Measurements from ENCODE around the gene AIF1L.
"Not testable (repeated sequence)": the region's sequence is repeated elsewhere in the genome, so short reads cannot be mapped to it uniquely, and the experiment has no call there.

AIF1L gene

GRCh38 chr9:131120620-131121228, 24.4 kb downstream of the AIF1L start:
- DNase-seq (ENCODE audit: low read depth in 2 of 2): no peak

DNA sequence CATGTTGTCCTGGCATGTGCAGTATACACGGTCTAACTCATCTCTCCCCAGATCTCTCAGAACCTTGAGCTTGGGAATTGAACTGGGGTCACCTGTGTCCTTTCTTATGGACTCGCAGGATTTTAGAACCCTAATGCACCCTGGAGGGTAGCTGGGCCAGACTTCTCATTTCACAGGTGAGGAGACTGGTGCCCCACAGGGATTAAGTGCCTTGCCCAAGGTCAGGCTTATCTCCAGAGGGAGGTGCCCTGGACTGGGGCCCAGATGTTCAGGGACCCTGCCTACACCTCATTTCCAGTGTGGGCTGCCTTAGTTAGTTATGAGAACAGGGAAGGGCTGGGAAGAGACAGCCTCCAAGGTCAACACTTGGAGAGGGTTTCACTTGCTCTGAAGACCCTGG, 25.0 kb downstream of the AIF1L start:
- DNase-seq (ENCODE audit: low read depth in 2 of 2): no peak

GRCh38 chr9:131122158-131122557, 25.8 kb downstream of the AIF1L start:
- no peak for DNase-seq (ENCODE audit: low read depth in 2 of 2)

DNA sequence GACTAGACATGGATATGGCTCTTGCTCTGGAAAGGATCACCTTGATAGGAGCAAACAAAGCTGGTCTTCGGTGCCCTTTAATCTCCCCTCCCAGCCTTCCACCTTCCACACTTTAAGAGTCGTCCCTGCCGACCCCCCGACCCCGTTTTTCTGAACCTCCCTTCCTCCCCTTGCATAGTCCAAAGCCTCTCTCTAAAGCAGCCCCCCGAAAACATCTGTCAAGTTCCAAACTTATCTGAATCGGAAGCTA, 28.6 kb downstream of the AIF1L start:
- no peak for DNase-seq (ENCODE audit: low read depth in 2 of 2)

DNA sequence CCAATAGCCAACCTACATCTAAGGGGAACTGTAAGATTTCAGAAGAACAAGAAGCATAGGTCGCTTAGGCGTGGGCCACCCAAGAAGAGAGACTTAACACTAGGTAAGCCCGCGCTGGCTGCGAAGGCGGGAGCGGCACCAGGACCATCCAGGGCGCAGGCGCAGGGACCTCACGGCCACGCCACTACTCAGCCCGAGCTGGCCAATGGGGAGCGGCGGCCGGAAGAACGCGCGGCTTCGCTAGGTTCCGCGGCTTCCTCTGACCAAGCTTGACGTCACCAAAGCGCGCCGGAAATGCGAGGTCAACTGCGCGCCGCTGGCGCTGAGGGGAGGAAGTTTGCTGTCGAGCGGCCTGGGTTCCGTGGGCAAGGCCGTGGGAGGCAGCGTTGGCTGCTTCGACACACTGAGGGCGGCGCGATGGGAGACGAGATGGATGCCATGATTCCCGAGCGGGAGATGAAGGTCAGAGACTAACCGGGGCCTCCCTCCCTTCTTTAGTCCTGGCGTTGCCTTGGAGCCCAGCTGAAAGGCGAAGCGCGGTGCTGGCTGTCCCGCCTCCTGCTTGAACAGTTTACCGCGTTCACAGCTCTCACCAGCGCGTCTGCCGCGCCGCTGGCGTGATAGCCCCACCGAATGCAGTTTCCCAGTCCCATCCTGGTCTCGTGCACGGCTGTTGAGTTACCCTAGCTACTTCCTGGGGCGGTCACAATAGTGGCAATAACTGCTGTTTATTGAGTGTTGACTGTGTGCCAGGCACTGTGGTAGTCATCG, 29.1 kb downstream of the AIF1L start, which contains the start of gene NUP214:
Gene NUP214, plus strand, starts transcription at position 299 of the 771 bp plus-strand sequence. Its CDS starts 119 bp downstream, at position 418.
- DNase-seq (ENCODE audit: low read depth in 2 of 2): peak; percentile 100

- no peak for DNase-seq (ENCODE audit: low read depth in 2 of 2)
These were observed 29.7 kb downstream of the AIF1L start for GRCh38 chr9:131126059-131126426.

GRCh38 chr9:131129183-131129582, 32.9 kb downstream of the AIF1L start:
- DNase-seq (ENCODE audit: low read depth in 2 of 2): no peak

GRCh38 chr9:131138676-131139075, 42.3 kb downstream of the AIF1L start:
- DNase-seq (ENCODE audit: low read depth in 2 of 2): no peak

DNA sequence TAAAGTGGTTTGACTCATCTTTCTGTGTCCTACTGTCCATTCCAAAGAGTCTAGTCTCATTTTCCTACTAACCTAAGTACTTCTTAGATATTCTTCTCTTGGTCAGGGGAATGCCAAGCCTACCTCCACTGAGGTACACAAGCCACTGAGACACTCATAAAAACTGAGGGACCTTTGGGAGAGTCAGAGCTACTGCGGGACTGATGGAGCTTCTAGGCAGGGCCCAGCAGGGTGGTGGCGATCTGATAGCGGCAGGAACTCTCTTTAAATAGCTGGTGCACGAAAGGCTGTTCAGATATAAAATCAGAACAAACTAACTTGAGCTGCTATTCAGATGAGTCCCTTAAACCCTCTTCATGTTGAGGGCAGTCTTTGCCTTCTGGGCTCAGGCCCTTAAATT, 43.8 kb downstream of the AIF1L start:
- DNase-seq (ENCODE audit: low read depth in 2 of 2): no peak

- no peak for DNase-seq (ENCODE audit: low read depth in 2 of 2)
These were observed 44.2 kb downstream of the AIF1L start for GRCh38 chr9:131140550-131140949.

GRCh38 chr9:131142160-131142559, 45.8 kb downstream of the AIF1L start:
- DNase-seq (ENCODE audit: low read depth in 2 of 2): no peak

- DNase-seq (ENCODE audit: low read depth in 2 of 2): no peak
These were observed 47.9 kb downstream of the AIF1L start for GRCh38 chr9:131144201-131144600.

- DNase-seq (ENCODE audit: low read depth in 2 of 2): no peak
These were observed 48.9 kb downstream of the AIF1L start for GRCh38 chr9:131145245-131145644.

GRCh38 chr9:131146186-131146585, 49.9 kb downstream of the AIF1L start:
- DNase-seq (ENCODE audit: low read depth in 2 of 2): no peak

- no peak for DNase-seq (ENCODE audit: low read depth in 2 of 2)
These were observed 51.9 kb downstream of the AIF1L start for GRCh38 chr9:131148276-131148675.

GRCh38 chr9:131148966-131149687, 52.8 kb downstream of the AIF1L start:
- no peak for DNase-seq (ENCODE audit: low read depth in 2 of 2)

- no peak for DNase-seq (ENCODE audit: low read depth in 2 of 2)
These were observed 53.3 kb downstream of the AIF1L start for GRCh38 chr9:131149688-131150053.

- no peak for DNase-seq (ENCODE audit: low read depth in 2 of 2)
These were observed 57.3 kb downstream of the AIF1L start for GRCh38 chr9:131153595-131153994.

DNA sequence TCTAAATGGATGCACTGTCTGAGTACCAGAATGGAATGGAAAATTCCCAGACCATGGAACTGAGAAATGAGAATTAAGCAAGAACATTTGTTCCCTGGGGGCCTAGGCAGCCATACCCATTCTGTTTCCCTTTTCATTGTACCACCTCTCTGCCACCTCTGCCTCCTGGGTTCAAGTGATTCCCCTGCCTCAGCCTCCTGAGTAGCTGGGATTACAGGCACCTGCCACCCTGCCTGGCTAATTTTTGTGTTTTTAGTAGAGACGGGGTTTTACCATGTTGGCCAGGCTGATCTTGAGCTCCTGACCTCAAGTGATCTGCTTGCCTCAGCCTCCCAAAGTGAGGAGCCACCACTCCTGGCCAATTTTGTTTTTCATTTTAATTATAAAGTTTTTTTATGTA, 62.3 kb downstream of the AIF1L start:
- DNase-seq (ENCODE audit: low read depth in 2 of 2): not testable (repeated sequence)

- no peak for DNase-seq (ENCODE audit: low read depth in 2 of 2)
These were observed 64.2 kb downstream of the AIF1L start for GRCh38 chr9:131160416-131161112.

GRCh38 chr9:131161585-131161984, 65.3 kb downstream of the AIF1L start:
- DNase-seq (ENCODE audit: low read depth in 2 of 2): no peak

GRCh38 chr9:131162886-131163285, 66.6 kb downstream of the AIF1L start:
- no peak for DNase-seq (ENCODE audit: low read depth in 2 of 2)

DNA sequence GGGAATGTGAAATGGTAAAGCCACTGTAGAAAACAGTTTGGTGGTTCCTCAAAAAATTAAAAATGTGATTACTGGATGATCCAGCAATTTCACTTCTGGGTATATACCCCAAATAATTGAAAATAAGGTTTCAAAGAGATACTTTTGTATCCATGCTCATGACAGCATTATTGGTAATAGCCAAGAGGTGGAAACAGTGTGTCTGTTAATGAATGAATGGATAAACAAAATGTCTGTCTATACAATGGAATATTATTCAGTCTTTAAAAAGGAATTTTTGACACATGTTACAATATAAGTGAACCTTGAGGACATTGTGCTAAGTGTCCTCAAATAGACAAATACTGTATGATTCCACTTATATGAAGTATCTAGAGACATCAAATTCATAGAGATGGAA, 69.2 kb downstream of the AIF1L start:
- DNase-seq (ENCODE audit: low read depth in 2 of 2): no peak
